Upper lobe of left lung (tissue), 6 donors: ENCODE results near the gene GPRASP2. TPM values are rescaled to one million over a fixed set of nuclear protein-coding genes. Genes with fewer than 3 reads are reported as not detected.
"Not testable (repeated sequence)": the region's sequence is repeated elsewhere in the genome, so short reads cannot be mapped to it uniquely, and the experiment has no call there.

ENCODE experiments used
- ATAC-seq, 2 donors: fragments of 200-7000 bp; cut with Tn5 transposase; one replicate each; pipeline ENCODE4 v1.9.1; 2022; ENCODE audit warnings: mild to moderate bottlenecking in 2 of 2, moderate library complexity in 2 of 2; ENCODE audit not compliant: low FRiP score in 2 of 2
- DNase-seq, 2 donors: peaks; one replicate each; pipeline ENCODE4 v3.0.0-alpha.2; 2019 to 2020
- H3K27ac ChIP-seq, 4 donors: fragments of 200-600 bp; sonication (generic); one replicate each; pipeline ENCODE4 v1.5.1; 2016 to 2019
- H3K27me3 ChIP-seq, 4 donors: fragments of 200-600 bp; sonication (generic); one replicate each; pipeline ENCODE4 v1.5.1; 2017 to 2019
- H3K36me3 ChIP-seq, 4 donors: fragments of 200-600 bp; sonication (generic); one replicate each; pipeline ENCODE4 v1.5.1; 2016 to 2019
- H3K4me1 ChIP-seq, 4 donors: fragments of 200-600 bp; sonication (generic); one replicate each; pipeline ENCODE4 v1.5.1; 2018 to 2019
- H3K4me3 ChIP-seq, 4 donors: fragments of 200-600 bp; sonication (generic); one replicate each; pipeline ENCODE4 v1.5.1; 2017 to 2019; ENCODE audit warnings: mild to moderate bottlenecking in 2 of 4, moderate library complexity in 1 of 4
- H3K9me3 ChIP-seq, 4 donors: fragments of 200-600 bp; sonication (generic); one replicate each; pipeline ENCODE4 v1.5.1; 2018 to 2019
- CTCF ChIP-seq, 6 experiments: fragments of 450-650 bp in 4 of 6; fragments of 200-600 bp in 2 of 6; sonication (generic) in 2 of 6; IDR thresholded peaks; one replicate each; pipeline ENCODE4 v1.5.1; 2016 to 2019; ENCODE audit warnings: antibody characterized with exemption in 6 of 6
- EP300 ChIP-seq, 4 donors: sonication (generic); formaldehyde crosslinking; IDR thresholded peaks; one replicate each; pipeline ENCODE4 v1.5.1; 2017; ENCODE audit warnings: antibody characterized with exemption in 4 of 4, control low read depth in 2 of 4
- POLR2A ChIP-seq, 4 donors: fragments of 450-650 bp; IDR thresholded peaks; one replicate each; pipeline ENCODE4 v1.5.1; 2016 to 2017; ENCODE audit warnings: antibody characterized with exemption in 4 of 4, mild to moderate bottlenecking in 2 of 4
- POLR2AphosphoS5 ChIP-seq, 2 donors: sonication (generic); formaldehyde crosslinking; IDR thresholded peaks; one replicate each; pipeline ENCODE4 v1.5.1; 2017; ENCODE audit warnings: antibody characterized with exemption in 2 of 2
- WGBS, 2 donors: methylation state at CpG; one replicate each; pipeline ENCODE4 v1.1.5; 2017 to 2018; 5-methylcytosine and 5-hydroxymethylcytosine counted together
- total RNA-seq, 6 donors: library from RNA; depleted of rRNA in 4 of 6; stranded (reverse); fragments of >200 nt in 4 of 6; gene quantifications; one replicate each; pipeline versions ENCODE4 v1.1.0 to v1.2.1, GENCODE V29; 2016 to 2021
- donor health status: DM: no; HTN: no; CAD: no; lungs with moderate emphysema.
- donor health status: DM: no; HTN: yes; CAD: no; lungs with severe emphysema.

The GPRASP2 gene
- 1 to 10 TPM; 3.3 to 9.1 (median 5.6) TPM for total RNA-seq

- DNase-seq = peak; percentile 32 to 90
- TF ChIP-seq POLR2AphosphoS5 (IDR thresholded peaks at IDR 0.05) (no peak), POLR2A (IDR thresholded peaks at IDR 0.05) (peak in 1 of 4 donors; percentile 23), CTCF (IDR thresholded peaks at IDR 0.05) (no peak)
- peaks cover 0 to 3% (median 0%) of the 10 kb centered on the region in 4 donors for H3K9me3 ChIP-seq
- 0 to 37% methylated on average over 11 to 34 of the region's 68 CpGs for WGBS, 2 donors
- H3K27ac ChIP-seq = peak within 1 kb of the TSS; percentile 70 to 87 (median 77)
- ATAC-seq = peak; percentile 56 to 92
- H3K4me3 ChIP-seq = peak within 1 kb of the TSS; percentile 38 to 70 (median 58)
- H3K27me3 ChIP-seq = peaks cover 0 to 10% (median 0%) of the 10 kb centered on the region in 4 donors
- H3K36me3 ChIP-seq = no peaks in the 10 kb centered on the region
- peaks cover 0 to 3% (median 0%) of the 10 kb centered on the region in 4 donors for H3K4me1 ChIP-seq
These were observed at the start of gene GPRASP2 for GRCh38 chrX:102712216-102712966. Gene GPRASP2 (plus strand): TSS chrX:102712448. CDS start chrX:102714870, 2,422 bp downstream.

DNA sequence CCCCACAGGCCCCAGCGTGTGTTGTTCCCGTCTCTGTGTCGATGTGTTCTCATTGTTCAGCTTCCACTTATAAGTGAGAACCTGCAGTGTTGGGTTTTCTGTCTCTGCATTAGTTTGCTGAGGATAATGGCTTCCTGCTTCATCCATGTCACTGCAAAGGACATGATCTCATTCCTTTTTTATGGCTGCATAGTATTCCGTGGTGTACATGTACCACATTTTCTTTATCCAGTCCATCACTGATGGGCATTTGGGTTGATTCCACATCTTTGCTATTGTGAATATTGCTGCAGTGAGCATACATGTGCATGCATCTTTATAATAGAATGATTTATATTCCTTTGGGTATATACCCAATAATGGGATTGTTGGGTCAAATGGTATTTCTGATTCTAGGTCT lies 48.4 kb upstream of the GPRASP2 start:
- H3K4me3 ChIP-seq, H3K27ac ChIP-seq, H3K27me3 ChIP-seq, DNase-seq, H3K4me1 ChIP-seq, ATAC-seq, H3K36me3 ChIP-seq: not testable (repeated sequence)
- WGBS, 2 donors = 89 to 96% methylated on average over 4 of the region's 4 CpGs
- H3K9me3 ChIP-seq = peaks cover 0 to 15% (median 0%) of the 10 kb centered on the region in 4 donors

GRCh38 chrX:102667034-102667433 lies 45.2 kb upstream of the GPRASP2 start:
- H3K27ac ChIP-seq, DNase-seq, H3K4me3 ChIP-seq, H3K4me1 ChIP-seq, H3K36me3 ChIP-seq, ATAC-seq, H3K27me3 ChIP-seq: not testable (repeated sequence)
- H3K9me3 ChIP-seq = peaks cover 0 to 15% (median 0%) of the 10 kb centered on the region in 4 donors
- 77 to 89% methylated on average over 1 of the region's 1 CpG for WGBS, 2 donors

- no peak overlapping the region for H3K4me3 ChIP-seq
- TF ChIP-seq POLR2A (IDR thresholded peaks at IDR 0.05) (no peak), CTCF (IDR thresholded peaks at IDR 0.05) (no peak), EP300 (IDR thresholded peaks at IDR 0.05) (no peak), POLR2AphosphoS5 (IDR thresholded peaks at IDR 0.05) (no peak)
- peak in 1 of 2 donors; percentile 19 for ATAC-seq
These were observed 42.7 kb upstream of the GPRASP2 start for GRCh38 chrX:102669526-102669925.

GRCh38 chrX:102672856-102673255 lies 39.4 kb upstream of the GPRASP2 start:
- no peak for DNase-seq

More at GRCh38 chrX:102669526-102669925, 42.7 kb upstream of the GPRASP2 start:
- WGBS, 2 donors = 77 to 90% methylated on average over 2 to 4 of the region's 4 CpGs
- H3K36me3 ChIP-seq = no peaks in the 10 kb centered on the region
- DNase-seq = no peak
- peaks cover 0 to 15% (median 0%) of the 10 kb centered on the region in 4 donors for H3K9me3 ChIP-seq
- H3K27me3 ChIP-seq = no peaks in the 10 kb centered on the region
- H3K27ac ChIP-seq = no peak overlapping the region
- no peaks in the 10 kb centered on the region for H3K4me1 ChIP-seq

DNA sequence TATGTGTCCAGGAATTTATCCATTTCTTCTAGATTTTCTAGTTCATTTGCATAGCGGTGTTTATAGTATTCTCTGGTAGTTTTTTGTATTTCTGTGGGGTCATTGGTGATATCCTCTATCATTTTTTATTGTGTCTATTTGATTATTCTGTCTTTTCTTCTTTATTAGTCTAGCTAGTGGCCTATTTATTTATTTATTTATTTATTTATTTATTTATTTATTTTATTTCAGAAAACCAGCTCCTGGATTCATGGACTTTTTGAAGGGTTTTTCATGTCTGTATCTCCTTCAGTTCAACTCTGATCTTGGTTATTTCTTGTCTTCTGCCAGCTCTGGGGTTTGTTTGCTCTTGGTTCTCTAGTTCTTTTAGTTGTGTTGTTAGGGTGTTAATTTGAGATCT lies 34.8 kb upstream of the GPRASP2 start:
- DNase-seq, H3K27me3 ChIP-seq, H3K9me3 ChIP-seq, H3K27ac ChIP-seq, ATAC-seq, H3K4me3 ChIP-seq, H3K4me1 ChIP-seq, H3K36me3 ChIP-seq: not testable (repeated sequence)
- WGBS, 2 donors = 63 to 100% methylated on average over 1 of the region's 1 CpG

More at GRCh38 chrX:102672856-102673255, 39.4 kb upstream of the GPRASP2 start:
- TF ChIP-seq POLR2A (IDR thresholded peaks at IDR 0.05) (no peak), CTCF (IDR thresholded peaks at IDR 0.05) (no peak), EP300 (IDR thresholded peaks at IDR 0.05) (no peak), POLR2AphosphoS5 (IDR thresholded peaks at IDR 0.05) (no peak)
- 30 to 48% methylated on average over 3 of the region's 3 CpGs for WGBS, 2 donors
- Histone ChIP-seq H3K27ac (no peak overlapping the region), H3K27me3 (no peaks in the 10 kb centered on the region), H3K4me3 (no peak overlapping the region), H3K9me3 (peaks cover 0 to 6% (median 0%) of the 10 kb centered on the region in 4 donors), H3K36me3 (no peaks in the 10 kb centered on the region), H3K4me1 (no peaks in the 10 kb centered on the region)
- no peak for ATAC-seq
